HEK293 (cell line): ENCODE results near the gene CDKAL1.

Experiments
- CTCF ChIP-seq: fragments of 450-650 bp; formaldehyde crosslinking; IDR thresholded peaks from 2 replicates; pipeline ENCODE4 v1.5.1; 2016; ENCODE audit warnings: missing biosample characterization, missing genetic modification characterization
- KLF16 ChIP-seq: fragments of 450-650 bp; formaldehyde crosslinking; IDR thresholded peaks from 2 replicates; pipeline ENCODE4 v1.5.1; 2017; ENCODE audit warnings: missing biosample characterization, missing genetic modification characterization

- TF ChIP-seq KLF16 (no peak), CTCF (tag by site-specific recombination) (no peak)
Measured at GRCh38 chr6:20814494-20814893, 280.2 kb downstream of the CDKAL1 start.
